Measurements from ENCODE around the gene UBE2Q2.

The UBE2Q2 gene

DNA sequence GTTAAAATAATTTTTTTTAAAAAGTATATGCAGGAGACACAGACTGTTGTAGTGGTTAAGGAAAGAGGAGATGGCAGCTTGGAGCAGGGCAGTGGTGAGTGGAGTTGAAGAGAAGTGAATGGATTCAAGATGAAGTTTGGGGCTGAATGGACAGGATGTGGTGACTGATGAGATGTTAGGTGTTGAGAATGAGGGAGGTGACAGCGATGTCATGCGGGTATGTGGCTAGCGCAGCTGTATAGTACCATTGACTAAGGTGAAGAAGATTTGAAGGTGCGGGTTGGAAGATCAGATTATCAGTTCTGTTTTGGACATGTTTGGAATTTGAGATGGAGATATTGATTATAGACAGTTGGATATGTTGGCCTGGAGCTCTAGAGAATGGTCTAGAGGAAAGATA is 80.5 kb downstream of the UBE2Q2 start:
- DNase-seq (ENCODE audit: low spot score) = no peak

- no peak for DNase-seq (ENCODE audit: low spot score)
Measured at GRCh38 chr15:75924576-75924975, 81.3 kb downstream of the UBE2Q2 start.

- no peak for DNase-seq (ENCODE audit: low spot score)
Measured at GRCh38 chr15:75925440-75925839, 82.2 kb downstream of the UBE2Q2 start.

- DNase-seq (ENCODE audit: low spot score) = no peak
Measured at GRCh38 chr15:75926931-75927330, 83.7 kb downstream of the UBE2Q2 start.

- DNase-seq (ENCODE audit: low spot score) = no peak
Measured at GRCh38 chr15:75927601-75928000, 84.4 kb downstream of the UBE2Q2 start.

DNA sequence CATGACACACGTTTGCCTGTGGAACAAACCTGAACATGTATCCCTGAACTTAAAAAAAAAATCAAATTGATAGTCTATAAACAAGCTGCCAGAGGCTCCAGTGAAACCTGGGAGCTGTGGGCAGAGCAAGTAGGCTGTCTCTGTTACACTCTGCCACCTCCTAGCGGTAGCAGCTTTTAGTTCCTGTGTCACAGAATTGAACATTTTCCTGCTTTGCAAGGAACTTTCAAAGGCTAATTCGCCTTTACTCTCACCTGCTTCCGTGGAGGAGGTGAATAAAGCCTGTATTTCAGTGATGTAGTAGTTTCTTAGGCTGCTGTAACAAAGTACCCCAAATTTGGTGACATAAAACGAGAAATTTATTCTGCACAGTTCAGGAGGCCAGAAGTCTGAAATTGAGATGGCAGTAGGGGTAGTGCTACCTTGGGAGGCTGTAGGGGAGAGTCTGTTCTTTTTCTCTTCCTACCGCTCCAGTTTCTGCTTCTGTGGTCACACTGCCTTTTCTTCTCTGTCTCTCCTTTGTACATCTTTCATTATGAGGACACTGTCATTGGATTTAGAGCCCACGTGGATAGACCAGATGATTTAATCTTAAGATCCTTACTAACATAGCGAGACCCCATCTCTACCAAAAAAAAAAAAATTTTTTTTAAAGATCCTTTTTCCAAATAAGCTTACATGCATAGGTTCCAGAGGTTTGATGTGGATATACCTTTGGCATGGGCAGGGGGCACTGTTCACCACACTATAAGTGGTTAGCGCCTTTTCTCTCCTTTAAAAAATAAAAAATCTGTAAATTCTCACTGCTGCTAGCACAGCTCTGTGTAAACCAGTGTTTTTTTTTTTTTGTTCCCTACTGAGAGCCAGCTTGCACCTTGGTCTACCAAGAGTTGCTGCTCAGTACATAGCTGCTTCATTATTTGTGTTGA is 85.7 kb downstream of the UBE2Q2 start:
- DNase-seq (ENCODE audit: low spot score) = no peak

GRCh38 chr15:75929799-75930565 is 86.7 kb downstream of the UBE2Q2 start:
- no peak for DNase-seq (ENCODE audit: low spot score)

GRCh38 chr15:75930866-75931265 is 87.6 kb downstream of the UBE2Q2 start:
- no peak for DNase-seq (ENCODE audit: low spot score)

DNA sequence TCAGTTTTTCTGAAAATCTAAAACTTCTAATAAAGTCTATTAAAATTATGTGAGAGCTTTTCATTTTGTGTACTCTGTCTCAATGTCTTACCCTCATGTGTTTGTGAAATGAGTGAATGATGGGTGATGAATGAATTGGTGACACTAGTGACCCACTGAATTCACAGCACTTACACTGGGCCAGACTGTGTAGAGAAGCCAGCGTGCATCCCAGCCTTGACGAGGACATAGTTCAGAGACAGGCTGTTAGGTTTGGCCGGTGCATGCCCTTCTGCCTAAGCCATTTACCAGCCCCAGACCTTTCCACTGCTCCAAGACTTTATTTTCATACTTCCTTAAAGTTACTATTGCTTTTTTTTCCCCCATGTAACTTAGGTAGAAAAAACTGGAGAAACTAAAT is 99.2 kb downstream of the UBE2Q2 start:
- DNase-seq (ENCODE audit: low spot score) = no peak

DNA sequence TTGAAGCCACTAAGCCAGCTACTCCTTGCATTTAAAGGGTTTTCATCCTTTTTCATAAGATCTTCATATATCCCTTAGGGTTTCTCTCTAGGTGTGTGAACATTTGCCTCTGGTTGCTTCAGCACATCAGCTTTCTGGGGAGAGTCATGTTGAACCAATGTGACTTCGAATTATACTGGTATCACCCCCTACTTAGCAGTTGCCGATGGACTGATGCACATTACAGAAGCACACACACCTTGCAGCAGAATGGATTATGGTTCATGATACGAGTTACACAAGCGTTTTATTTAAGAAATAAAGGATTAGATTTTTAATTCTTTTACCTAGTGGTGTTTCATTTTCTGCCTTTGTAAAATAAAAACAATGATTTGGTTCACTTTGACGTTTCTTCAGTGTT is 100.0 kb downstream of the UBE2Q2 start:
- no peak for DNase-seq (ENCODE audit: low spot score)

GRCh38 chr15:75943713-75944215 is 100.5 kb downstream of the UBE2Q2 start:
- DNase-seq (ENCODE audit: low spot score) = no peak

DNA sequence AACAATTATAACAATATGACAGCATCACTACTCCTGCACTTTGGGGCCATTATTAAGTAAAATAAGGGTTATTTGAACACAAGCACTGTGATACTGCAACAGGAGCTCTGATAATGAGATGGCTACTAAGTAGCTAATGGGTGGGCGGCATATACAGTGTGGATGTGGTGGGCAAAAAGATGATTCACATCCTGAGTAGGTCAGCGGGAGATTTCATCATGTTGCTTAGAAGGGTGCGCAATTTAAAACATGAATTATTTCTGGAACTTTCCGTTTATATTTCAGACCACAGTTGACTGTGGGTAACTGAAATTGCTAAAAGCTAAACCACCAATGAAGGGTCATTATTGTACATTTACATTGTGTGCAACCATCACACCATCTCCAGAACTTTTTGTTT is 102.7 kb downstream of the UBE2Q2 start:
- no peak for DNase-seq (ENCODE audit: low spot score)

GRCh38 chr15:75947092-75947491 is 103.8 kb downstream of the UBE2Q2 start:
- DNase-seq (ENCODE audit: low spot score) = no peak

- no peak for DNase-seq (ENCODE audit: low spot score)
Measured at GRCh38 chr15:75948761-75949296, 105.6 kb downstream of the UBE2Q2 start.
